Right lung (tissue), 5 donors: ENCODE results near the gene EFCAB8. TPM values are rescaled to one million over a fixed set of nuclear protein-coding genes. Genes with fewer than 3 reads are reported as not detected.
"Not testable (repeated sequence)": the region's sequence is repeated elsewhere in the genome, so short reads cannot be mapped to it uniquely, and the experiment has no call there.

Source experiments
- DNase-seq, 2 donors: peaks; one replicate each; pipeline ENCODE4 v3.0.0-alpha.2; 2013
- polyA plus RNA-seq, 5 donors: library from polyadenylated mRNA; unstranded; fragments of 120-200 nt; gene quantifications; one replicate each; pipeline versions ENCODE4 v1.2.1 to v1.2.3, GENCODE V29; 2013; ENCODE audit warnings: inconsistent platforms in 1 of 5, low replicate concordance in 1 of 5; ENCODE audit not compliant: insufficient read length in 5 of 5, insufficient read depth in 1 of 5

Gene EFCAB8
- polyA plus RNA-seq, 5 donors, result 0.18 to 0.26 TPM; not detected in 3

DNA sequence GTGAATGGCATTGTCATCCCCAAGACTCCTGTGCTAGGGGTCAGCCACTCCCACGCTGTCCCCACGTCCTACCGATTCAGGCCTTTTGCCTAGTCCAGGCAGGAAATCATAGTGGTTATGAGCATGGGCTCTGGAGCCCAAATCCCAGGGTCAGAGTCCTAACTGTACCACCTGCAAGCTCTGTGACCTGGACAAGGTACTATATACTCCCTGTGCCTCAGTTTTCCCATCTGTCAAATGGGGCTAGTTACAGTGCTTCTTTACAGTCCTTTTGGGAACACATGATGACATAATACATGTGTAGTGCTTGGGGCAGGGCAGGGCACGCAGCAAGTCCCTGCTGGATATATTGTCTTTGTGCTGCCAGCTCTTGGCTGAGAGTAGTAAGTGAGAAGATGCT is 27.2 kb downstream of the EFCAB8 start:
- DNase-seq, result no peak

DNA sequence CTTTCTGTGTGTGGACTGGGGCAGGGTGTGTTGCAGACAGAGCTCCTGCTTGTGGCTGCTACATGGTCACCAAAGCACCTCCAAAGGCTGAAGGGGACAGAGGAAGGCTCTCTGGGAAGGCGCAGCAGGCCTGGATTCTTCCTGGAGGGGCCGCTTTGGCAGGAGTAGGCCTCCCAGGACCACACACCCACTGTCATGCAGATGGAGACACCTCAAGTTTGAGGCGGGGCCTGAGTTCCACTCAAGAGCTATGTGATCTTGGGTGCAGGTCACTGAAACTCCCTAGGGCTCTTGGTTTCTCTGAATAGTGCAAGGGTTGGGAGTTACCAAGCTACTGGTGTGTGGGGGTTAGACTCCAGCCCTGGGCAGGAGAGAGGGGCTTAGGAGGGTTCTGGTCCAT is 27.9 kb downstream of the EFCAB8 start:
- DNase-seq, result no peak

- no peak for DNase-seq
These were observed 28.8 kb downstream of the EFCAB8 start for GRCh38 chr20:32887492-32887891.

DNA sequence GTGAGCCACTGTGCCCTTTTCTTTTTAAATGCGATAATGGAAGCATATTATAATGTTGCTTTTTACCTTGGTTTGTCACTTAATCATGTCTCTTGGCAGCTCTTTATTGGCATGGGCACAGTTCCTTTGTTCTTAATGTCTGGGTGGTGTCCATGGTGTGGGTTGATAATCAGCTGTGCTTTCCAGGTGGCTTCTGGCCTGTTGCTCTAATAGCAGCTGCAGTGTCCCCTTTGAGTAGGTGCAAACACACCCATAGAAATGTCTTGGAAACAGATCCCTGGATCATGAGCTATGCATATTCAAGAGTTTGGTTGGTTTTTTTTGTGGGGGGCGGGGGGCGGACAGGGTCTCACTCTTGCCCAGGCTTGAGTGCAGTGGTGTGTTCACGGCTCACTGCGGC is 29.9 kb downstream of the EFCAB8 start:
- no peak for DNase-seq

DNA sequence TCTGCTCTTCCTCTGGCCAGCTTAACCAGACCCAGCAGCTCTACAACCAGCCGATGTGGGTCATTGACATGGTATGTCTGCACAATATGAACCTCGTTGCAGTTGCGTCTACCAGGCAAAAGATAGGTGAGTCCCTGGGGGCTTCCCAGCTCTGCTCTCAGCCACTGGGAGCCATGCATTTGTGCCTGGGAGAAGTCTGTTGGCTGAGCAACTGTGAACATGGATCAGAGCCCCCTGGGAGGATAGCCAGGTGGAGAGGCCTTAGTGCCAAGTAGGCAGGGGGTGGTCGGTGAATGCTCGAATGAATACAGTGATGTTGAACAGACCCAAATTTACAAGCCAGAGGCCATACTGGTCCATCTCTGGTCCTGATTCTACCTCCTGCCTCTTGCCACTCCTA is 30.6 kb downstream of the EFCAB8 start:
- no peak for DNase-seq

DNA sequence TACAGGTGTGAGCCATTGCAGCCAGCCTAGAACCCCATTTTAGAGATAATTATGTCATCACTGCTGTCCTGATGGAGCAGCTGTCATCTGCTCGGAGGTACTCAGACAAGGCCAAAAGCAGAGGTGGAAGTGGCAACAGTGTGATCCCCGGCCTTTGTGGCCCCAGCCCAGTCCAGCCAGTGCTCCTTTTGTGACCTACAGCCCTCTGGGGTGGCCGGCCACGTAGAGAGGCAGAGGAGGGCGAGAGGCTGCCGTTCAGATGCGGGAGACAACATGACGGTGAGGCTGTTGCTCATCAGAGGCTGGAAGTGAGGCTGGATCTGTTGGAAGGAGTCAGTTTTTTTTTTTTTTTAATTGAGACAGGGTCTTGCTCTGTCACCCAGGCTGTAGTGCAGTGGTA is 32.8 kb downstream of the EFCAB8 start:
- DNase-seq, result no peak

DNA sequence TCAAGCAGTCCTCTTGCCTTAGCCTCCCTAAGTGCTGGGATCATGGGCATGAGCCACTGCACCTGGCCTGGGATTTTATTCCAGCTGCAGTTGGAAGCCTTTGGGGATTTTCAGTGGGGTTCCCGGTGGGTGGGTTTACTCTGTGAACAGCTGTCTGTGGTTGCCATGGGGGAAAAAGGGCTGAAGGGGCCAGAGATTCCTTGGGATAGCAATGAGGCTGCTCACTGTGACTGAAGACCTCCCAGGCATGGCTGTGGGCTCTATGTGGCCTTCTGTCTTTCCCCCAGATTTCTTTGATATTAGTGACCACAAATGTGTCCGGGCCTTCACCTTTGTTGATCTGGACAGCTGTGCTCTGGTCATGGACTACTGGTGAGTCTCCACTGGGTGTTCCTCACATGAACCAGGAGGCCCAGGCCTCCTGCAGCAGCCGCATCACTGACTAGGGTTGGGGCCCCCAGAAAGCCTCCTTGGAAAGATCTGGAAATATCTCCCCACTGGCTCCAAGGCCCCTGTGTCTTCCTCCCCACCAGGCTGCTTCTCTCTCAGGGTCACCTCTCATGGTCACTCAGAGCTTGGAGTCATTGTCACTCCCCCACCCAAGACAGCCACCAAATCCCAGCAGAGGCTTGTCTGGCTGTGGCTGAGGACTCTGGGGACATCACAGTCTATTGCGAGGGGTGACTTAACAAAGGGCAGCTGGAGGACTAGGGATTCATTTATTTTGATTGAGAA is 33.4 kb downstream of the EFCAB8 start:
- no peak for DNase-seq

DNA sequence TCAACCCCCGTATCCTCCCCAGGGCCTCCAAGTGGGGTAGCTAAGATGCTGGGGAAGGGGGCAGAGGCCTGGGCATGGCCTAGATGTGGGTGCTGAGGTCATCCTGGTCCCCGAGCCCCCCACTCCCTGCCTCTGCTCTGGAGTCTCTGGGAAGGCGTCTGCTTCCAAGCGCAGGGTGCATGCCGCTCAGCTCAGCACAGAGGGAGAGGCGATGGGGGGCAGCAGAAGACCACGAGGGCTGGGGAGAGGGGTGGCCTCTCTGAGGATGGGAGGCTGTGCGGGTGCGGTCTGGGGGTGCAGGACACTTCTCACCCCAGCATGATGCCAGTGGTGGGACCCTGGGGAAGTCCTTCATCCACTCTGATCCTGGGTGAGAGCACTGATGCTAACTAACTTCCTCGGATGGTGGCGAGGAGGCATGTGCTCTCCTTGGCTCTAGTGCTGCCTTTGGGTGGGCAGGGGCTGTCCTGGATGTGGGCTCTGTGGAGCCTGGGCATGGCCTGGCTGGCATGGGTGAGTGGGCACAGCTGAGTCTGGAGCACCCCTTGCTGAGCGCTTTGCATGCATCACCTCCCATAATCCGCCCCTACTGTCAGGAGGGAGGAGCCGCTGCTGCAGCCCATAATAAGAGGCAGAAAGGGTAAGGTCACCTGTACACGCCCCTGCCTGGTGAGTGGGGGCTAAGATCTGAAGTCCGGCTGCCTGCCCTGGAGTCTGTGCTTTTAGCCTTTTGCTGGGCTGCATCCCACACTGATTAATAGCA is 34.7 kb downstream of the EFCAB8 start:
- DNase-seq, result no peak

- no peak for DNase-seq
These were observed 35.3 kb downstream of the EFCAB8 start for GRCh38 chr20:32894026-32894483.

DNA sequence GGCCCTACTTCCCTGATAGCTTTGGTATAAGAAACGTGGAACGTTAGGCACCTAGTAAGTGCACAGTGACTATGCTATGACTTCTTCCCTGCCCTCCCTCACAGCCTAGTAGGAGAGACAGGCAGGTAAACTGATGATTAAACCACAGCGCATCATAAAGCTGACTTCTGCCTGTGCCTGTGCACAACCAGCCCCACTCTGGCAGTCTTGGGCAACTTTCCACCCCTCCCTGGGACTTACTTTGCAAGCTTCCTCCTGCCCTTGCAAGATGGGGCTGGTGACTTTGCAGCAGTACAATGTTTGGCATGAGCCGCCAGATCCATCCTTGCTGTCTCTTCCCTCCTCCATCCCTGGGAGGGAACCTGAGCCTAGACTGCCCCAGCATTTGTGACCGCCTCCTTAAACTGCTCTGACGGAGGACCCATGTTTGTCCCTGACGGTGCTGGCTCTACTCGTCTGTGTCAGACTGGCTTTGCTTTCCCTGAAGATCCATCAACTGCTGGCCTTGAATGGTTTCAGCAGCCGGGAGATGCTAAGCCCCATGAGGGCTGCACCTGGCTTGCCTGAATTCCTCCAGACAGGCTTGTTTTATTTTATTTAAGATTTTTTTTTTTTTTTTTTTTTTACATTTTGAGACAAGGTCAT is 36.1 kb downstream of the EFCAB8 start:
- DNase-seq, result no peak

GRCh38 chr20:32896521-32897280 is 38.0 kb downstream of the EFCAB8 start:
- no peak for DNase-seq

GRCh38 chr20:32898729-32899128 is 40.0 kb downstream of the EFCAB8 start:
- no peak for DNase-seq

DNA sequence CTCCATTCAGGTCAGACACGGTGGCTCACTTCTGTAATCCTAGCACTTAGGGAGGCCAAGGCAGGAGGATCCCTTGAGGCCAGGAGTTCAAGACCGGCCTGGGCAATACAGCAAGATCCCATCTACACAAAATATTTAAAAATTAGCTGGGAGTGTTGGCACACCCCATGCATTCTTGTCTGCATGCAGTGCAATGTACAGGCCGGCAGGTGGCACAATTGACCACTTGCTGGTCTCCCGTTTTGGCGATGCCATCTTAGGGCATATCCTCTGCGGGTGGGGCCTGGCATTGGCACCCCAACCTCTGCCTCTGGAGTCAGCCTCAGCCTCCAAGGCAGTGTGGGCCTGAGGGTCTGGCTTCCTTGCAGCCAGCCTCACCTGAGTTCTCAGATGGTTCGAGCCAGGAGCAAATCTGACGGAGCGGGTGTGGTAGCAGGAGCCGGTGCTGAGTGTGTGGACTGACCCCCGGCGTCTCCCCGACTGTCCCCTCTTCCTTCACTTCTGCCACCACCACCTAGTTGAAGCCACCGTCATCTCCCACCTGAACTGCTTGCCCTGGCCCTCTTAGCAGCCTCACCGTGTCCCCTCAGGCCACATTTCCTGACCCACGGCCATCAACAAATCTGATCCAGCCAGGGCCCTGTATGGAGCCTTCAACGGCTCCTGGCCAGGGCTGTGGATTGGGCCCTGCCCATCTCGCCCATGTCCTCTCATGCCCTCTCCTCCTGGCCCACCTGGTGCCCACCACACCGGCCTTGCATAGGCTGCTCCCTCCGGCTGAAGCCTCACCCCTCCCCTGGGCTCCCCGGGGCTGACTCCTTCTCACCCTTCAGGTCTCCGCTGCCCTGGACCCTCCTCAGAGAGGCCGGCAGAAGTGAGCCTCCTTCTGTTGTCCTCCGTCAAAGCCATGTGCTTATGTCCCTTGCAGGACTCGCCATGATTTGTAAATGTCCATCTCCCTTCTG is 44.0 kb downstream of the EFCAB8 start:
- DNase-seq, result peak in 1 of 2 donors; percentile 12

GRCh38 chr20:32903666-32904175 is 45.0 kb downstream of the EFCAB8 start:
- DNase-seq, result no peak

GRCh38 chr20:32904678-32905077 is 46.0 kb downstream of the EFCAB8 start:
- not testable (repeated sequence) for DNase-seq

DNA sequence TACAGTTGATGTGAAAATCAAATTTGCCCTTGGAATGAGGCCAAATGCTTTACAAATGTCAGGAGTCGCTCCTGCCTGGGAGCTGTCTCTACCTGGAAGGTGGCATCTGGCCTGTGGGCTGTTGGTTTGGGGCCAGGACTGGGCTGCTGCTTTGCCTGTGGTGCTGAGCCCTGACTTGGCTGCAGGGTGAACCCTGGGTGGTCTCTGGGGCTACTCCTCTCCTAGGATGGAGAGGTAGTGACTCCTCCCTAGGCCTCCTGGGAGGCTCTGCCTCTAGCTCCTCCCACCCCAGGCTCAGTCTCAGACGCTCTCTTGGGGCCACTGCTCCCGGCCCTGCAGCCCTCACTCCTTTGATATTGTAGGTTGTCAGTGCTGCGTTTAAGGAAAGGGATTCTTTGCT is 47.5 kb downstream of the EFCAB8 start:
- DNase-seq, result no peak

- DNase-seq, result no peak
These were observed 48.3 kb downstream of the EFCAB8 start for GRCh38 chr20:32906871-32907495.

DNA sequence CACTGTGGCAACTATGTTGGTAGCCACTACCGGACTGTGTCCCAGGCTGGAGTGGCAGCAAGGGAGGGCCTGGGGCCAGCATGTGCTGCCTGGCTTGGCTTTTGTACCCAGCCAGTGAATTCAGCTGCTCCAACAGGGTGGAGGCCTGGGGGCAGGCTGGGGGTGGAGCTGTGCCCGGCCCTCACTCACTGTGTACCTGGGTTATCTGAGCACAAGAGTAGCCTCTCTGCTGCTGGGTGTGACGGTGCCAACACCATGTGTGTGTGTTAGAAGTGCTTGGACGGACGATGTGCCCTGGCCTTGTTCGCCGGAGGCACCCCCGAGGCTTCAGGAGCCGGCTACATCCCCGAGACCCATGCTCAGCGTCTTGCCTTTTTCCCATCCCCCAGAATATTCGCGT is 49.2 kb downstream of the EFCAB8 start:
- DNase-seq, result no peak

DNA sequence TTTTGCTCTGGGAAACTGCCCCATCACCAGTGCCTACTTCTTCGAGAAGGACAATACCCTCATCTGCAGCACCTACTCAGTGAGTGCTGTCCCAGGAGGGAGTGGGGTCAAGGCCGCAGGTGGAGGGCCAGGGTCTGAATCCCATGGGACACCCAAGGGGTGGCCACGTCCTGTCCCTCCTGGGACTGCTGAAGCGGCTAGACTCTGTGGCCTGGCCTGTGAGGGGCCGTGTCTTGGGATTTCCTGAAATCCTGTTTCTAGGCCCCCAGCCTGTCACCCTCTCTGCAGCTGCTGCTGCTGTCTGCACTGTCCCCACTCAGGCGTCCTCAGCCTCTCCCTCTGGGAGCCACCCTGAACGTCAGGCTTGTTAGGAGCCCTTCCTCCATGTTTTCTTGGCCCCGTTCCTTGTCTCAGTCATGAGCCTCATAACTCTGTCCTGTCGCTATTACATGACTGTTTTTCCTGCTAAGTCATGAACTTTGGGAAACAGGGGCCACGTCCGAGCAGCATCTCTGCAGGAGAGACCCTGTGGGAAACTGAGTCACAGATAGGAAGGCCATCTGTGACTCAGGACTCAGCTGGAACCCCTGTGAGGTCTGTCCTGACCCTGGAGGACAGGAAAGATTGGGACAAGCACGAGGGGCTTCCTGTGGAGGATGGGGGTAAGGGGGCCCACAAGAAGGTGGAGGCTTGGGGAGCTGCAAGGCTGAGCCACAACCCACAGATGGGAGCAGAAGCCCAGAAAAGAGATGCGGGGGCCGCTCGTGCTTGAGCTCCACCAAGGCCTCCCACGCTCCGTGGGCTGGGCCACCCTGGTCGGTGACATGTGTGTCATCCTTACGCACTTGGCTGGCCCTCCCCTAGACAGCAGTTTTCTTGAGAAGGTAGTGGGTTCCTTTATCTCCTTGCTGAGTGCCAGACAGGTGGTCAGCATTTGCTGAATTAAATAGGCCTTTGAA is 49.9 kb downstream of the EFCAB8 start:
- no peak for DNase-seq
